Cardiac fibroblast (primary cell): ENCODE data around the gene SLC38A6.
A peak's percentile ranks its signal among the peaks of the same experiment; 100 is the strongest.

Experiments
- DNase-seq, 2 donors: peaks; one replicate each; pipeline versions ENCODE4 v3.0.0 to v3.0.0-alpha.2; 2010; ENCODE audit warnings: low read depth in 2 of 2
- H3K4me3 ChIP-seq, 2 donors: replicated peaks in 1 of 2; 1 replicate in 1 of 2; 2 replicates in 1 of 2; pipeline ENCODE4 v1.5.1; 2011; ENCODE audit warnings: low read depth in 2 of 2, low read length in 2 of 2, mild to moderate bottlenecking in 2 of 2, moderate library complexity in 1 of 2
- TF ChIP-seq, protein P1 (sequence below): IDR thresholded peaks from one replicate; pipeline ENCODE4 v1.5.1; 2011; ENCODE audit warnings: low read depth, mild to moderate bottlenecking, low read length, inconsistent platforms

Gene SLC38A6

DNA sequence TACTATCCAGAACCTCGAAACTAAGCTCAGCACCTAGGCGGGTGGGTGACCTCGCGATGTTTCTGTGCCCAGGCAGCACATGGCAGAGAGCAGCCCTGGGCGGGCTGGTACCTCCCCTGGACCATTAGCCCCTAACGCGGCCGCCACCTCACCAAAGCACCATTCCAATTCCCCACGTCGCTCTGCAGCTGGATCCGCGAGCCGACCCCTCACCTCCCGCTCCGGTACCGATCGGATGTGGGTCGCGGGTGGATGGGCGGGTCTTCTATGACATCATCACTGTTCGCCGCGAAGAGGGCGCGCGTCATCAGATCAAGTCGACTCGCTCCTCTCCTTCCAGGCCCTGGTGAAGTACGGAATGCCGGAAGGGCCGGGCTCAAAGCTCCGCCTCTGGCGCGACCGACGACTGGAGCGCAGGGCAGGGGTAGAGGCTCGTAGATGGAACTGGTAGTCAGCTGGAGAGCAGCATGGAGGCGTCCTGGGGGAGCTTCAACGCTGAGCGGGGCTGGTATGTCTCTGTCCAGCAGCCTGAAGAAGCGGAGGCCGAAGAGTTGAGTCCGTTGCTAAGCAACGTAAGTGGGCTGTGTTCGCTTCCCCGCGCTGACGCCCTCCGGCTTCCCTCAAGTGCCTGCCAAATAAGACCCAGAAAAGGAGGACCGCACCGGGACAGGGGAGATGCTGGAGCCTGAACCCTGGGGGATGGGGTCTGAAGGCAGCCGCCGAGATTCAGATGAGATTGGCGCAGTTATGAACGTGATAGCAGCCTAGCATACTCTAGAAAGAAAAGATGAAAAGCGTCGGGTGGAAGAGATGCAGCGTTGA is at the start of gene SLC38A6, which contains the start of gene TRMT5:
TSS of gene SLC38A6 (plus strand) at position 435 of the 822 bp plus-strand sequence. CDS start at position 468, 33 bp downstream.
TSS of gene TRMT5 (minus strand) at position 269 of the 822 bp plus-strand sequence. CDS start at position 163, 106 bp downstream.
- peak; percentile 97 to 98 for DNase-seq
- peak within 1 kb of the TSS; percentile 83 to 88 for H3K4me3 ChIP-seq
- TF ChIP-seq, protein P1, sequence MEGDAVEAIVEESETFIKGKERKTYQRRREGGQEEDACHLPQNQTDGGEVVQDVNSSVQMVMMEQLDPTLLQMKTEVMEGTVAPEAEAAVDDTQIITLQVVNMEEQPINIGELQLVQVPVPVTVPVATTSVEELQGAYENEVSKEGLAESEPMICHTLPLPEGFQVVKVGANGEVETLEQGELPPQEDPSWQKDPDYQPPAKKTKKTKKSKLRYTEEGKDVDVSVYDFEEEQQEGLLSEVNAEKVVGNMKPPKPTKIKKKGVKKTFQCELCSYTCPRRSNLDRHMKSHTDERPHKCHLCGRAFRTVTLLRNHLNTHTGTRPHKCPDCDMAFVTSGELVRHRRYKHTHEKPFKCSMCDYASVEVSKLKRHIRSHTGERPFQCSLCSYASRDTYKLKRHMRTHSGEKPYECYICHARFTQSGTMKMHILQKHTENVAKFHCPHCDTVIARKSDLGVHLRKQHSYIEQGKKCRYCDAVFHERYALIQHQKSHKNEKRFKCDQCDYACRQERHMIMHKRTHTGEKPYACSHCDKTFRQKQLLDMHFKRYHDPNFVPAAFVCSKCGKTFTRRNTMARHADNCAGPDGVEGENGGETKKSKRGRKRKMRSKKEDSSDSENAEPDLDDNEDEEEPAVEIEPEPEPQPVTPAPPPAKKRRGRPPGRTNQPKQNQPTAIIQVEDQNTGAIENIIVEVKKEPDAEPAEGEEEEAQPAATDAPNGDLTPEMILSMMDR: no peak

DNA sequence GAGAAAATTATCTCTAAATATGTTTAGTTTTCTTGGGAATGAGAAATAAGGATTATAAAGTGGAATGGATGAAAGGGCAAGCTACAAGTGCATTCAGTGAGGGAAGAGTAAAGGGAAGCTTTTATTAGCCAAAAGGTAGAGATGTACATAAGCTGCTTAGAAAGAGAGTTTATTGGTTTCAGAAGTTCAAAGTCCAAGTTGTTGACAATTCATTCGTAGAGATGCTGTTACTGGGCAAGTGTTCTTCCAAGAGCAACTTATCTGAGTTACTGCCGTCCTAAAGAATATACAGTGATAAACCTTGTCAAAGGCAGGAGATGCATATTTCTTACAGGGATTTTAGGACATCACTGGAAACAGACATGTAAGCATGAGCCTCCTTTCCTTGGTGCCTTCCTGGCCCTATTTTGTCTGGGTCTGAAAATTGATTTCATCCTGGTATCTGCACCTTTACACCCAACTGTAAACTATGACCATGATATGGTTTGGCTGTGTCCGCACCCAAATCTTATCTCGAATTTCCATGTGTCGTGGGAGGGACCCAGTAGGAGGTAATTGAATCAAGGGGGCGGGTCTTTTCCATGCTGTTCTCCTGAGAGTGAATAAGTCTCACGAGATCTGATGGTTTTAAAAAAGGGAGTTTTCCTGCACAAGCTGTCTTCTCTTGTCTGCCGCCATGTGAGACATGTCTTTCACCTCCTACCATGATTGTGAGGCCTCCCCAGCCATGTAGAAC is 47.0 kb upstream of the SLC38A6 start:
- no peak overlapping the region for H3K4me3 ChIP-seq
- TF ChIP-seq, protein P1: no peak
- no peak for DNase-seq

DNA sequence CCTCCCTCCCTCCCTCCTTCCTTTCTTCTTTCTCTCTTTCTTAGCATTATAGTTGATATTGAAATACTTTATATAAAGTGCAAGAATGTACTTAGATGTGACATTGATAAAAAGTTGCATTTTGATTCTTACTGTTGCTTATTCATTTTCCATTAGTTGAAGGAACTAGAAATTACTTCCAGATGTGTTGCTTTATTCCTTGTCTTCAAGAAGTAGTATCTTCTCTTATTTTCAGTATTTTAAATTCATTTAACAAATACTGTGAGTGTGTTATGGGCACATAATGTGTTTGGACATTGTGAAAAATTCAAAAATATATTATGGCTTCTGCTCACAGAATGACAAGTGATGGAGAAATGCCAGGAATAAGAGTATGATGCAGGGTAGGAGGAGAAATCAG is 45.7 kb upstream of the SLC38A6 start:
- TF ChIP-seq, protein P1: no peak
- H3K4me3 ChIP-seq: no peak overlapping the region
- no peak for DNase-seq

DNA sequence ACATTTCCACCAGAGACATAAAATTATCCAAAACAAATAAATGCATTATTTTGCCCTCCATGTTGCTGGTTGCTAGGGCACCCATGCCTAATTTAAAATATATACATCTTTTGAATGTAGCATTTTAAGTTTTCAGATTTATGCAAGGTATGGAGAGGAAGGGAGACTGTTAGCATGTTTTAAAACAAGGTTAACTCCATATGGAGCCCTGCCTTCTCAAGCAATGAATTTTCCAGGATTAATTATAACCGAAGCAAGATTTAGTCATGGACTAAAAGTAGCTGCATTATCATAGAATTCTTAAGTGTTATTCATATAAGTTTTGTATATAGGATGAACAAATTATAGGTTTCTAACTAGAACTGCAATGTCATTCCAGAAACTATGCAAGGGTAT is 37.4 kb upstream of the SLC38A6 start:
- TF ChIP-seq, protein P1: no peak
- no peak for DNase-seq

DNA sequence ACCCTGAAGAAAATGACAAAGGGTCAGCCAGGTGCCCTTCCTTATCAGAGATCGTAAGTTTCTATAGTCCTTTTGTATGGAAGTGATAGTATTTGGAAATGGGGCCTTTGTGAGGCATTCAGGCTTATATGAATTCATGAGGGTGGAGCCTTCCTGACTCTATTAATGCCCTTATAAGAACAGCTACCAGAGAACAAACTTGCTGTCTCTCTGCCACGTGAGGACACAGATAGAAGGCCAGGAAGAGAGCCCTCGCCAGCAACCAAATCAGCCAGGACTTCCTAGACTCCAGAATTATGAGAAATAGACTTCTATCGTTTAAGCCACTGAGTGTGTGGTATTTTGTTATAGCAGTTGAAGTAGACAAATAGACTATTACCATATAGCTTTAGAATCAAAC is 36.8 kb upstream of the SLC38A6 start:
- DNase-seq: peak in 1 of 2 donors; percentile 38
- TF ChIP-seq, protein P1: no peak
- no peak overlapping the region for H3K4me3 ChIP-seq

More for the DNA sequence above, 37.4 kb upstream of the SLC38A6 start:
- no peak overlapping the region for H3K4me3 ChIP-seq

DNA sequence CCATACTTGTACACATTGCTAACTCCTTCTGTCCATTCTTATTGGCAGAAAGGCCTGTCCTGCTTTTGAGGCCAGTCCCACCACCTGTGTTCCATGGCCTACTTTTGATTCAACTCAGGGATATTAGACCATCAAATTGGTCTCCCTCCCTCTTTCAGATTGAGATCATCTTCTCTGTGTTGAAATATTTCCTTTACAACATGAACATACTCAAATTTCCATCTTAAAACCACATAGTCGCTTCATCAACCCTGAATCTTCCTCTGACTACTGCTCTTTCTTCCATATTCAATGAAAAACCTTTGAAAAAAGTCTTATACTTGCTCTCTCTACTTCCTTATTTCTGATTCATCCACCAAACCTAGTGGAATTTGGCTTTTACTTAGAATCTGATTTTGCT is 35.1 kb upstream of the SLC38A6 start:
- no peak overlapping the region for H3K4me3 ChIP-seq
- no peak for DNase-seq
- TF ChIP-seq, protein P1: no peak
